Measurements from ENCODE around the gene VPS41. TPM values are rescaled to one million over a fixed set of nuclear protein-coding genes. Genes with fewer than 3 reads are reported as not detected.
A peak's percentile ranks its signal among the peaks of the same experiment; 100 is the strongest.

The VPS41 gene
- total RNA-seq, 6 experiments from 2014 or later = 58.6 to 75.5 (median 64.4) TPM

DNA sequence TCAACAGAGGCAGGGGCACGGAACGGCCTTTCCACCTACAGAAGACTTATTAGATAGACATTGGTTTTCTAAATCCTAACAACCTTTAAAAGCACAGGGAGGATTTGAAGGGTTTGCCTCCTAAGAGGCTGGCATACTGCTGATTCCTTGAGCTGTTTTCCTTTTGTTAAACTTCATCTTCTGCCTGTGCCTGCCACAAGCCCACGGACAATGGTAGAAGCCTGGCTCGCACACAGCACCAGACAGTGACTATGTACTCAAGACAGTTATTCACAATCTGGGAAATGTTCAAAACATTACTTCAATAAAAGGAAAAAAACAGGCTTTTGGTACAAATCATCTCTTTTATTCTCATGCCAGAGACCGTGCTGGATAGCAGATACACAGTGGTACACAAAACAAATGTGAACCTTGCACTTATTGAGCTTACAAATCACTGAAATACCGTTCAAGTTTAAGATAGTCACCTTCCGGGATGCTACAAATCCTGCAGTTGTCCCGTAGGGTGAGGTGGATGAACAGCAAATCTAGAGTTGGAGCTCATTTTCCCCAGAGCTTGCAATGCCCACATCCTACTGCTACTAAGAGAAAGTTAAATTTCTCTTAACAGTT is 63.9 kb downstream of the VPS41 start:
- TF ChIP-seq, protein P1, sequence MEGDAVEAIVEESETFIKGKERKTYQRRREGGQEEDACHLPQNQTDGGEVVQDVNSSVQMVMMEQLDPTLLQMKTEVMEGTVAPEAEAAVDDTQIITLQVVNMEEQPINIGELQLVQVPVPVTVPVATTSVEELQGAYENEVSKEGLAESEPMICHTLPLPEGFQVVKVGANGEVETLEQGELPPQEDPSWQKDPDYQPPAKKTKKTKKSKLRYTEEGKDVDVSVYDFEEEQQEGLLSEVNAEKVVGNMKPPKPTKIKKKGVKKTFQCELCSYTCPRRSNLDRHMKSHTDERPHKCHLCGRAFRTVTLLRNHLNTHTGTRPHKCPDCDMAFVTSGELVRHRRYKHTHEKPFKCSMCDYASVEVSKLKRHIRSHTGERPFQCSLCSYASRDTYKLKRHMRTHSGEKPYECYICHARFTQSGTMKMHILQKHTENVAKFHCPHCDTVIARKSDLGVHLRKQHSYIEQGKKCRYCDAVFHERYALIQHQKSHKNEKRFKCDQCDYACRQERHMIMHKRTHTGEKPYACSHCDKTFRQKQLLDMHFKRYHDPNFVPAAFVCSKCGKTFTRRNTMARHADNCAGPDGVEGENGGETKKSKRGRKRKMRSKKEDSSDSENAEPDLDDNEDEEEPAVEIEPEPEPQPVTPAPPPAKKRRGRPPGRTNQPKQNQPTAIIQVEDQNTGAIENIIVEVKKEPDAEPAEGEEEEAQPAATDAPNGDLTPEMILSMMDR (IDR thresholded peaks at IDR 0.05) = no peak
- H3K27ac Mint-ChIP-seq = no peak overlapping the region
- H3K36me3 Mint-ChIP-seq (ENCODE audit: low read depth) = no peaks in the 10 kb centered on the region; the same call in 1 of the 2 replicates
- H3K4me1 Mint-ChIP-seq (ENCODE audit: low read depth) = peaks cover 23% of the 10 kb centered on the region
- H3K9me3 Mint-ChIP-seq = no peaks in the 10 kb centered on the region
- DNase-seq = no peak
- peaks cover 3% of the 10 kb centered on the region; the same call in 1 of the 2 replicates for H3K27me3 Mint-ChIP-seq (ENCODE audit: insufficient read depth)
- no peak overlapping the region for H3K4me3 Mint-ChIP-seq

DNA sequence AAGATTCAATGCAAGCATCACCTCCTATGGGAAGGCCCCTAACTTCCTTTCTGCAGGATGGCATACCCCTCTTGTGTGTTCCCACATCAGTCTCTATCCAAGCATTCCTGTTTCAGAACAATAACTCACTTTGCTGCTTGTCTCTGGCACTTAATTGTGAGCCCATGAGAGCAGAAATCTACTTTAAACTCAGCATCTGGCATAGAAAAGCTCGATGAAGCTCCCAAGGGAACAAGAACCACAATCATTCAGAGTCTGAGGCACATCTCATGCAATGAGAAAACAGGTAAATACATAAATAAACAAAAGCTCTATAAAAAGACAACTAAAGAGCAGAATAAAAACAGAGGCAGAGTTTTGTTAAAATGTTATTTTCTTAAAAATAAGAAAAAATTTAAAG is 66.2 kb downstream of the VPS41 start:
- no peak for DNase-seq
- Mint-ChIP-seq H3K27me3 (ENCODE audit: insufficient read depth) (peaks cover 3% of the 10 kb centered on the region; the same call in 1 of the 2 replicates), H3K27ac (no peak overlapping the region), H3K36me3 (ENCODE audit: low read depth) (no peaks in the 10 kb centered on the region; the same call in 1 of the 2 replicates), H3K9me3 (no peaks in the 10 kb centered on the region), H3K4me3 (no peak overlapping the region), H3K4me1 (ENCODE audit: low read depth) (peaks cover 26% of the 10 kb centered on the region)
- TF ChIP-seq, protein P1 (IDR thresholded peaks at IDR 0.05) = no peak

DNA sequence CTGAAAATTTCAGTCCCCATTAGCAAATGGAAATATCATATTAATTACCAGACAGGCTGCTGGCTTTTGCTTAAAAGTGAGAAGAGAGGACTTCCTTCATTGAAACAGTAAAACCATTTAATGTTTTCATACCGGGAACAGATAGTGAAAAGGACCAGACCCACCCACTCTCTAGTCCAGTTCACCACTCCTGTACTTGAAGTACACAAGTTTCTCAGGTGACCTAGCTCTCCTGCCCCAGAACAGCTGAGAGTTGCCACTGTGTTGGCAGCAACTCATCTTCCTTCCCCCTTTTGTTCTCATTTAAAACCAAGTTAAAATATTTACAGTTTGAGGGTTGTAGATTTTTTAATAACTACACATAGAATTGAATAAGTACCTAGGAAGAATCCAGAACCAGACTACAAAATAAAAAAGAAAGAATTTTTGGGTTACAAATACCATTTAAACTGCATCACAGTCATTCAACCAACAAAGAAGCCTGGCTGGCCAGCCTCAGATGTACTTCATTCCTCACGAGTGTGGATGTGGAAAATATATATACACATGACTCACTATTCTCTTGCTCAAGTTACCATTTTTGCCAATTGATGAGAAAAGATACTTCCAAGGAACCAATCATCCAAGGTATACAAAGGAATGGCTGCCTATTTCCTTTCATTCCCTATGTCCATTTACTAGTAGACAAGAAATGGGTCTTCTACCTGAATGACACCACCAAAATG is 68.1 kb downstream of the VPS41 start:
- Mint-ChIP-seq H3K36me3 (ENCODE audit: low read depth) (no peaks in the 10 kb centered on the region), H3K9me3 (no peaks in the 10 kb centered on the region), H3K4me1 (ENCODE audit: low read depth) (peaks cover 26% of the 10 kb centered on the region), H3K27ac (peak overlapping the region; percentile 87), H3K27me3 (ENCODE audit: insufficient read depth) (peaks cover 5% of the 10 kb centered on the region), H3K4me3 (peak overlapping the region; percentile 58)
- TF ChIP-seq, protein P1 (IDR thresholded peaks at IDR 0.05) = no peak
- DNase-seq = peak; percentile 78

DNA sequence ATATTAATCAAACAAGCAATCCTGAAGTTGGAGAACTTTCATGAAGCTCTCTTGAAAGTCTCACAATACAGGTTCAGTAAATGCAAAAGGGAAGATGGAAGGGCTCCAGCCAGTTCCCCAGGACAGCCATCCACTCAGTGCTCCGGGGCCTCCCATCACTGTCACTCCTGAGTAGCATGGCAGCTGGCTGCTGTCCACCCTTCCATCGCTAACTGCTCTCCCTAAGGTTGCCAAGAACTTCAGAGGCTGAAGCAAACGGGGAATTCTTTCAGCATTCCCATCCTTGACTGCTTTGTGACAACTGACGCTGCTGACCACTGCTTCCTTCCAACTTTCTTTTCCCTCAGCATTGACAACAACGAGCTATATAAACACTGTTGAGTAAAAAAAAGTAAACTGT is 69.1 kb downstream of the VPS41 start:
- TF ChIP-seq, protein P1 (IDR thresholded peaks at IDR 0.05) = no peak
- no peaks in the 10 kb centered on the region for H3K36me3 Mint-ChIP-seq (ENCODE audit: low read depth)
- H3K9me3 Mint-ChIP-seq = no peaks in the 10 kb centered on the region
- no peak overlapping the region for H3K4me3 Mint-ChIP-seq
- DNase-seq = no peak
- no peak overlapping the region for H3K27ac Mint-ChIP-seq
- H3K27me3 Mint-ChIP-seq (ENCODE audit: insufficient read depth) = peaks cover 5% of the 10 kb centered on the region
- peaks cover 26% of the 10 kb centered on the region for H3K4me1 Mint-ChIP-seq (ENCODE audit: low read depth)

DNA sequence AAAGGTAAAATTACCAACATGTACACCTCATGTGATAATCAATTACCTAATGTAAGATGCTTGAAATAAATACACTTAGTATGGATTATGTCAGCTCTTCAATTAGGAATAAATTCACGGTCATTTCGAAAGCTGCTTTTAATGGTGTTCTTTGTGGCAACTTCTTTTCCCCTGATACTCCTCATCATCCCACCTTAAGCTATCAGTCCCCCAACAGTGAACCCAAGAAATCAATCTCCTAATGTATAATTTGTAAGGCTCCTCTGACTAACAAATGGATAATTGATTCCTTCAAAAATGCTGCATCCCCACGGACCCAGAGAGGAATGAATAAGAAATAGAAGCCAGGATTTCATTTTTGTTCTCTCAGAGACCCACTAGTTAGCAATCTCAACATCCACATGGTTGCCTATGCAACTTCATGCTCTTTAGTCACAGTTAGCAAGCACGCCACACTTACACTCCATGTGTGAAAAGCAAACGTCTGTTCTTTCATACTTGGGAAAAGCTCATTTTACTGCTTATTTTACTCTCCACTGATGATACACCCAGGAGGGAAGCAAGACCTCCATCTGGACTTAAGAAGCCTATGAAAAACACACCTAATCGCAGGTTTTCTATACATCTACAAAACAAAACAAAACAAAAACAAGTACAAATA is 70.1 kb downstream of the VPS41 start:
- Mint-ChIP-seq H3K36me3 (ENCODE audit: low read depth) (no peaks in the 10 kb centered on the region), H3K4me1 (ENCODE audit: low read depth) (peaks cover 26% of the 10 kb centered on the region), H3K27ac (no peak overlapping the region), H3K27me3 (ENCODE audit: insufficient read depth) (peaks cover 5% of the 10 kb centered on the region), H3K9me3 (no peaks in the 10 kb centered on the region), H3K4me3 (no peak overlapping the region)
- DNase-seq = no peak
- TF ChIP-seq, protein P1 (IDR thresholded peaks at IDR 0.05) = no peak
